ENCODE data around the gene ODC1.

Gene ODC1

GRCh38 chr2:10402653-10403215 is 45.4 kb downstream of the ODC1 start:
- Mint-ChIP-seq H3K4me3 (no peak overlapping the region), H3K27ac (no peak overlapping the region), H3K27me3 (ENCODE audit: low read depth, poor library complexity) (peaks cover 13% of the 10 kb centered on the region), H3K9me3 (peaks cover 3% of the 10 kb centered on the region), H3K36me3 (ENCODE audit: low read depth) (peaks cover 16% of the 10 kb centered on the region), H3K4me1 (peaks cover 25% of the 10 kb centered on the region)
- DNase-seq = no peak
- TF ChIP-seq, protein P1, sequence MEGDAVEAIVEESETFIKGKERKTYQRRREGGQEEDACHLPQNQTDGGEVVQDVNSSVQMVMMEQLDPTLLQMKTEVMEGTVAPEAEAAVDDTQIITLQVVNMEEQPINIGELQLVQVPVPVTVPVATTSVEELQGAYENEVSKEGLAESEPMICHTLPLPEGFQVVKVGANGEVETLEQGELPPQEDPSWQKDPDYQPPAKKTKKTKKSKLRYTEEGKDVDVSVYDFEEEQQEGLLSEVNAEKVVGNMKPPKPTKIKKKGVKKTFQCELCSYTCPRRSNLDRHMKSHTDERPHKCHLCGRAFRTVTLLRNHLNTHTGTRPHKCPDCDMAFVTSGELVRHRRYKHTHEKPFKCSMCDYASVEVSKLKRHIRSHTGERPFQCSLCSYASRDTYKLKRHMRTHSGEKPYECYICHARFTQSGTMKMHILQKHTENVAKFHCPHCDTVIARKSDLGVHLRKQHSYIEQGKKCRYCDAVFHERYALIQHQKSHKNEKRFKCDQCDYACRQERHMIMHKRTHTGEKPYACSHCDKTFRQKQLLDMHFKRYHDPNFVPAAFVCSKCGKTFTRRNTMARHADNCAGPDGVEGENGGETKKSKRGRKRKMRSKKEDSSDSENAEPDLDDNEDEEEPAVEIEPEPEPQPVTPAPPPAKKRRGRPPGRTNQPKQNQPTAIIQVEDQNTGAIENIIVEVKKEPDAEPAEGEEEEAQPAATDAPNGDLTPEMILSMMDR (IDR thresholded peaks at IDR 0.05) = no peak

GRCh38 chr2:10402062-10402585 is 46.0 kb downstream of the ODC1 start:
- Mint-ChIP-seq H3K27me3 (ENCODE audit: low read depth, poor library complexity) (peaks cover 7% of the 10 kb centered on the region), H3K4me3 (no peak overlapping the region), H3K27ac (no peak overlapping the region), H3K36me3 (ENCODE audit: low read depth) (peaks cover 16% of the 10 kb centered on the region), H3K4me1 (peaks cover 18% of the 10 kb centered on the region), H3K9me3 (peaks cover 3% of the 10 kb centered on the region)
- no peak for DNase-seq
- TF ChIP-seq, protein P1 (IDR thresholded peaks at IDR 0.05) = no peak

- H3K4me1 Mint-ChIP-seq = peaks cover 18% of the 10 kb centered on the region
- H3K4me3 Mint-ChIP-seq = no peak overlapping the region
- DNase-seq = no peak
- TF ChIP-seq, protein P1 (IDR thresholded peaks at IDR 0.05) = no peak
- peaks cover 16% of the 10 kb centered on the region for H3K36me3 Mint-ChIP-seq (ENCODE audit: low read depth)
- H3K27ac Mint-ChIP-seq = peak overlapping the region; percentile 46
- peaks cover 3% of the 10 kb centered on the region for H3K9me3 Mint-ChIP-seq
- H3K27me3 Mint-ChIP-seq (ENCODE audit: low read depth, poor library complexity) = peaks cover 11% of the 10 kb centered on the region
Measured at GRCh38 chr2:10400978-10401951, 46.9 kb downstream of the ODC1 start.

DNA sequence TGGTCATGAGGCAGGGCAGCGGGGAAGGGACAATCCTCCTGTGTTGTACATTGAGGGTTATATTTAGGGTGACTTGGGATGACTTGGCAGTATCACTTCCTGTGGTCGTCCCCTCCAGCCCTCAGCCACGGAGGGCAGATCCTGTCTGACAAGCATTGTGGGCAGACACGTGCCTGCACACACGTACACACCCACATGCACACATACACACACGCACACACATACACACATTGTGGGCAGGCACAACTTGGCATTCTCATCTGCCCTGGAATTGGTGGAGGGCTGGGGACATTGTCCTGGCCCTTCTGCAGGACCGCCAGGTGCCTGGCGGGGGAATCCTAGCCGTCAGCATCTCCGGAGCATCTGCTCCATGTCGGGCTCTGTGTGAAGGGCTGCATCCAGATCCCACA is 47.6 kb downstream of the ODC1 start:
- peaks cover 16% of the 10 kb centered on the region for H3K36me3 Mint-ChIP-seq (ENCODE audit: low read depth)
- DNase-seq = no peak
- no peak overlapping the region for H3K4me3 Mint-ChIP-seq
- H3K27me3 Mint-ChIP-seq (ENCODE audit: low read depth, poor library complexity) = peaks cover 8% of the 10 kb centered on the region
- TF ChIP-seq, protein P1 (IDR thresholded peaks at IDR 0.05) = no peak
- H3K9me3 Mint-ChIP-seq = peaks cover 3% of the 10 kb centered on the region
- no peak overlapping the region for H3K27ac Mint-ChIP-seq
- peaks cover 16% of the 10 kb centered on the region for H3K4me1 Mint-ChIP-seq

DNA sequence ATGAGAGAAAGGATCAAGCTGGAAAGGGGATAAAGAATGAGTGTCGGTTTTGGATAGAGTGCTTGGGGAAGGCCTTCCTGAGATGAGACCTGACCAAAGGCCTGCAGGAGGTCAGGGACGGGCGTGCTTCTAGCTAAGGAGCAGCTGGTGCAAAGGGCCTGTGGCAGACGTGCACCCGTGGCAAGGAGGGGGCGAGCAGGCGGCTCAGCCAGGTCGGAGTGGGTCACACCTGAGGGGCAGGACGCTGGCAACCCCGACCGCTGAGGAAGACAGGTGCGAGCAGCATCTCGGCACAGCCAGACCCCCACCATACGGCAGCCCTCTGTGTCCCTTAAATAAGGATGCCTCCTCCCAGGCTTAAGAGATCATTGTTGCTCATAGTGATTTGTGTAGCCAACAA is 48.1 kb downstream of the ODC1 start:
- peaks cover 15% of the 10 kb centered on the region for H3K4me1 Mint-ChIP-seq
- no peak overlapping the region for H3K27ac Mint-ChIP-seq
- peaks cover 16% of the 10 kb centered on the region for H3K36me3 Mint-ChIP-seq (ENCODE audit: low read depth)
- peaks cover 3% of the 10 kb centered on the region for H3K9me3 Mint-ChIP-seq
- TF ChIP-seq, protein P1 (IDR thresholded peaks at IDR 0.05) = no peak
- H3K27me3 Mint-ChIP-seq (ENCODE audit: low read depth, poor library complexity) = peaks cover 4% of the 10 kb centered on the region
- DNase-seq = no peak
- H3K4me3 Mint-ChIP-seq = no peak overlapping the region

Data from nephron progenitor cell (in vitro differentiated cells).